K562 (cell line): ENCODE measurements around the gene AGRN. TPM values are rescaled to one million over a fixed set of nuclear protein-coding genes. Genes with fewer than 3 reads are reported as not detected.

ENCODE experiments used
- ATAC-seq: fragments of 200-7000 bp; cut with Tn5 transposase; 3 replicates; pipeline ENCODE4 v1.9.1; 2020; ENCODE audit warnings: moderate library complexity
- BruUV-seq: library from RNA; stranded (reverse); fragments of 400-500 nt; replicated peaks from 2 replicates; lab custom pipeline; 2021; lab: Mats Ljungman, UMichigan
- CTCF ChIA-PET: fragments of 300-600 bp; formaldehyde crosslinking; extraction: SDS; loops from one replicate; lab custom pipeline; 2021; ENCODE audit warnings: low intra/inter-chr PET ratio; lab: Yijun Ruan, JAX
- POLR2A ChIA-PET: fragments of 300-600, 350-650 bp; sonication (Branson Sonifier 250); formaldehyde crosslinking; extraction: SDS; loops from one replicate; lab custom pipeline; 2021; ENCODE audit warnings: antibody characterized with exemption, inconsistent platforms; lab: Yijun Ruan, JAX
- DNase-seq, 4 experiments: peaks; one replicate each; pipeline versions ENCODE4 v3.0.0 to v3.0.0-alpha.2; 2011 to 2018; ENCODE audit warnings: low spot score in 3 of 4, mixed read lengths in 3 of 4; ENCODE audit errors: extremely low read depth in 1 of 4
- FAIRE-seq: peaks from 2 replicates; lab custom pipeline; 2011; peaks lifted over from hg19 to GRCh38; lab: Jason Lieb, UNC
- H2AFZ ChIP-seq: 2 replicates; pipeline ENCODE4 v1.6.0; 2011; ENCODE audit warnings: low read depth, low read length, control low read depth, inconsistent platforms
- H3K27ac ChIP-seq: fragments of 200-600 bp; 3 replicates; pipeline ENCODE4 v1.8.0; 2011; ENCODE audit warnings: low read depth, mild to moderate bottlenecking, control low read depth, inconsistent platforms, low read length, moderate library complexity, mixed read lengths; ENCODE audit errors: extremely low read depth
- H3K27me3 ChIP-seq, 2 experiments: fragments of 300-600 bp in 1 of 2; 2 replicates in 1 of 2; 3 replicates in 1 of 2; pipeline versions ENCODE4 v1.6.0 to v1.8.0; 2011; ENCODE audit warnings: inconsistent platforms in 2 of 2, low read length in 2 of 2, mild to moderate bottlenecking in 1 of 2, mixed read lengths in 1 of 2, moderate library complexity in 1 of 2; ENCODE audit not compliant: control insufficient read depth in 2 of 2, insufficient read depth in 2 of 2
- H3K36me3 ChIP-seq: fragments of 300-600 bp; 3 replicates; pipeline ENCODE4 v1.8.0; 2011; ENCODE audit warnings: mild to moderate bottlenecking, low read length, inconsistent platforms; ENCODE audit not compliant: control insufficient read depth, insufficient read depth
- H3K4me1 ChIP-seq, 2 experiments: fragments of 200-600 bp in 1 of 2; replicated peaks in 1 of 2; 2 replicates in 1 of 2; 3 replicates in 1 of 2; pipeline versions ENCODE4 v1.5.1 to v1.8.0; 2011; ENCODE audit warnings: inconsistent platforms in 2 of 2, low read length in 2 of 2, mild to moderate bottlenecking in 1 of 2, mixed read lengths in 1 of 2, moderate library complexity in 1 of 2; ENCODE audit not compliant: control insufficient read depth in 2 of 2, insufficient read depth in 2 of 2
- H3K4me2 ChIP-seq: 2 replicates; pipeline ENCODE4 v1.6.1; 2011; ENCODE audit warnings: low read length, control low read depth, inconsistent platforms, mixed read lengths; ENCODE audit not compliant: insufficient read depth
- H3K4me3 ChIP-seq: fragments of 200-600 bp; sonication (generic), shearing (Covaris generic); 2 replicates; pipeline ENCODE4 v1.5.1; 2016; ENCODE audit warnings: control low read depth, inconsistent platforms
- H3K79me2 ChIP-seq: fragments of 200-600 bp; 3 replicates; pipeline ENCODE4 v1.8.0; 2011; ENCODE audit warnings: low read length, inconsistent platforms; ENCODE audit not compliant: control insufficient read depth, insufficient read depth
- H3K9ac ChIP-seq, 2 experiments: 2 replicates each; pipeline versions ENCODE4 v1.6.0 to v1.6.1; 2011; ENCODE audit warnings: low read depth in 2 of 2, low read length in 2 of 2, control low read depth in 1 of 2, inconsistent platforms in 1 of 2, mild to moderate bottlenecking in 1 of 2, mixed read lengths in 1 of 2; ENCODE audit not compliant: insufficient read depth in 1 of 2
- H3K9me1 ChIP-seq: one replicate; pipeline ENCODE4 v1.6.0; 2011; ENCODE audit warnings: inconsistent platforms, mild to moderate bottlenecking, low read length, moderate library complexity; ENCODE audit not compliant: control insufficient read depth, insufficient read depth
- H3K9me3 ChIP-seq: replicated peaks from 2 replicates; pipeline ENCODE4 v1.5.1; 2011; ENCODE audit warnings: low read depth, low read length, inconsistent platforms; ENCODE audit not compliant: control insufficient read depth, insufficient read depth
- H4K20me1 ChIP-seq: replicated peaks from 2 replicates; pipeline ENCODE4 v1.6.1; 2011; ENCODE audit warnings: low read length, inconsistent platforms, mixed read lengths; ENCODE audit not compliant: control insufficient read depth, insufficient read depth
- ARID1B ChIP-seq: fragments of 450-650 bp; IDR thresholded peaks from 2 replicates; pipeline ENCODE4 v1.6.1; 2016; ENCODE audit warnings: antibody characterized with exemption, mild to moderate bottlenecking, inconsistent platforms
- NFE2 ChIP-seq: IDR thresholded peaks from 2 replicates; pipeline ENCODE4 v1.6.1; 2014; ENCODE audit warnings: antibody characterized with exemption, low read depth
- PHTF2 ChIP-seq: fragments of 250-450 bp; sonication (Bioruptor Pico); IDR thresholded peaks from 2 replicates; pipeline ENCODE4 v1.5.0; 2021; ENCODE audit warnings: mild to moderate bottlenecking
- RBM39 ChIP-seq: fragments of 200-400 bp; formaldehyde crosslinking; optimal IDR thresholded peaks from 2 replicates; pipeline ENCODE3; 2018; ENCODE audit warnings: low read depth, low read length
- ZNF143 ChIP-seq: sonication (generic); formaldehyde crosslinking; IDR thresholded peaks from 2 replicates; pipeline ENCODE4 v1.9.0; 2022; ENCODE audit warnings: mild to moderate bottlenecking, missing genetic modification reagents
- WGBS: fragments of 100-300 bp; shearing (Covaris generic); methylation state at CpG from one replicate; pipeline ENCODE4 v1.1.6; 2016; ENCODE audit warnings: low coverage, mixed read lengths; ENCODE audit not compliant: insufficient coverage; ENCODE audit errors: missing lambda C conversion rate; 5-methylcytosine and 5-hydroxymethylcytosine counted together
- in situ Hi-C: fragments of 300-500 bp; cut with MboI; formaldehyde crosslinking; loops from 4 replicates; pipeline ENCODE4 v1.15.0; 2018; ENCODE audit warnings: inconsistent platforms, mixed read lengths
- intact Hi-C: fragments of 100-400 bp; cut with micrococcal nuclease; formaldehyde crosslinking; loops from 2 replicates; pipeline ENCODE4 v1.14.2; 2022
- polyA plus RNA-seq, 8 experiments: library from polyadenylated mRNA; depleted of rRNA in 4 of 8; stranded (reverse) in 5 of 8; unstranded in 3 of 8; fragments of >200 nt; fragmentation: Nextera tagmentation in 2 of 8; fragmentation: Illumina TruSeq in 1 of 8; extraction: Ambion mirVana in 2 of 8; extraction: Trizol in 1 of 8; gene quantifications; 2 replicates each; pipeline versions ENCODE4 v1.2.1 to v1.2.3, GENCODE V29; 2011 to 2014; ENCODE audit warnings: inconsistent platforms in 1 of 8, missing spikeins in 1 of 8
- total RNA-seq, 7 experiments: library from RNA; depleted of rRNA in 6 of 7; stranded (reverse); fragments of >200 nt in 6 of 7; fragmentation: Illumina TruSeq in 2 of 7; extraction: Trizol in 2 of 7; gene quantifications; 2 replicates each; pipeline versions ENCODE4 v1.2.1 to v1.2.3, GENCODE V29; 2011 to 2021; ENCODE audit warnings: low replicate concordance in 1 of 7
- TF ChIP-seq, protein P1 (sequence below): fragments of 450-650 bp; IDR thresholded peaks from 2 replicates; pipeline ENCODE4 v1.6.1; 2018; ENCODE audit not compliant: partially characterized antibody
- TF ChIP-seq, protein P2 (sequence below): sonication (generic); formaldehyde crosslinking; IDR thresholded peaks from 2 replicates; pipeline ENCODE4 v1.8.0; 2022; ENCODE audit warnings: missing genetic modification reagents, mild to moderate bottlenecking, borderline replicate concordance
- TF ChIP-seq, protein P3 (sequence below): sonication (generic); formaldehyde crosslinking; IDR thresholded peaks from 2 replicates; pipeline ENCODE4 v1.8.0; 2022; ENCODE audit warnings: mild to moderate bottlenecking, missing genetic modification reagents

AGRN gene
- total and polyA plus RNA-seq, 9 of the 15 experiments (the other 6 are each of a cell fraction or from before 2014, with no cell fraction given): 0.04 to 111 (median 18.1) TPM

DNA sequence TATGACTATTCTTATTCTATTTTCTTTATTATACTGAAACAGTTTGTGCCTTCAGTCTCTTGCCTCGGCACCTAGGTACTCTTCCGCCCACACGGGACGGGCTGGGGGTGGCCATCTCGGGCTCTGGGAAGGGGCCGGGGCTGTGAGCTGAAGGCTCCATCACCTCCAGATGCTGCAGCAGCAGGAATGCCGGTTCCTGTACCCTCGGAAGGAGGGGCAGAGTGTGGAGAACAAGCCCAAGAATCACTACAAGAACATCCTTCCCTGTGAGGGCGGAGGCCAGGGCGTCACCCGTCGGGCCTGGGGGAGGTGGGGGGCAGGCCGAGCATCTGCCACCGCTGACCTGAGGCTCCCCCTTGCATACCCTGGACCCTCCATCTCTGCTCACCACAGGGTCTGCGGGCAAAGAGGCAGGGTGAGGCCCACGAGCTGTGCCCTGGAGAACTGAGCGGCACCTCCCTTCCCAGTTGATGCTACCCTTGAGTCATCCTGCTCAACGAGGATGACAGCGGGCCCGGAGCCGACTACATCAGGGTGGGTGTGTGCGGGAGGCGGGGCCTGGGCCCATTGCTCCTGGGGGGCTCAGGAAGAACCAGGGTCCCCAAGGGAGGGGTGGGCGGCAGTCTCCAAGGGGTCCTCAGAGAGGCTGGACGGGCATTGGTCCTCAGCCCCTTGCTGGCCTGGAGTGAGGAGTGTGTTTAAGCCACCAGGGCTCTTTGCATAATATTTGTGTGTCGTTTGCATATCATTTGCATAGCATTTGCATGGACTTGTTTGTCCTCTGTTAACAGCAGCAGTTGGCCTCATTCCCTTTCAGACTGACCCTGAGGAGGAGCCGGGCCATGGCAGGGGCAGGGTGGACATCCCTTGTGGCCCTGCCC, 46.7 kb downstream of the AGRN start:
- FAIRE-seq (peak; percentile 76), ATAC-seq (no peak), DNase-seq (no peak)
- peaks cover 45 to 87% of the 10 kb centered on the region in 2 experiments for H3K4me1 ChIP-seq
- H3K9me3 ChIP-seq: no peaks in the 10 kb centered on the region
- no peaks in the 10 kb centered on the region for H3K79me2 ChIP-seq
- no peak overlapping the region for H2AFZ ChIP-seq
- ChIA-PET POLR2A (interaction anchor here (0.6 to 1.2 kb wide), 3 partner anchors 8 to 121 kb away, joined by 3 to 4 read pairs (median 3); no protein-coding TSS in a partner anchor), CTCF (no interaction called here)
- no peak overlapping the region for H3K4me3 ChIP-seq
- peak overlapping the region in 1 of 2 experiments; percentile 23; a peak in 1 of 4 replicates for H3K9ac ChIP-seq
- no peaks in the 10 kb centered on the region for H3K36me3 ChIP-seq
- no TSS peak for BruUV-seq
- H3K27ac ChIP-seq: no peak overlapping the region
- peaks cover 7% of the 10 kb centered on the region; the same call in 1 of the 2 replicates for H4K20me1 ChIP-seq
- H3K27me3 ChIP-seq: no peaks in the 10 kb centered on the region
- H3K9me1 ChIP-seq: peaks cover 4% of the 10 kb centered on the region
- no peak overlapping the region for H3K4me2 ChIP-seq
- in situ Hi-C loops (loop anchor here (10.0 kb wide), 1 partner anchor 82 kb away; the partner anchor contains the start of gene PERM1), intact Hi-C loops (no loop called here)
- 30% methylated on average over 25 of the region's 27 CpGs for WGBS
- TF ChIP-seq, protein P1, sequence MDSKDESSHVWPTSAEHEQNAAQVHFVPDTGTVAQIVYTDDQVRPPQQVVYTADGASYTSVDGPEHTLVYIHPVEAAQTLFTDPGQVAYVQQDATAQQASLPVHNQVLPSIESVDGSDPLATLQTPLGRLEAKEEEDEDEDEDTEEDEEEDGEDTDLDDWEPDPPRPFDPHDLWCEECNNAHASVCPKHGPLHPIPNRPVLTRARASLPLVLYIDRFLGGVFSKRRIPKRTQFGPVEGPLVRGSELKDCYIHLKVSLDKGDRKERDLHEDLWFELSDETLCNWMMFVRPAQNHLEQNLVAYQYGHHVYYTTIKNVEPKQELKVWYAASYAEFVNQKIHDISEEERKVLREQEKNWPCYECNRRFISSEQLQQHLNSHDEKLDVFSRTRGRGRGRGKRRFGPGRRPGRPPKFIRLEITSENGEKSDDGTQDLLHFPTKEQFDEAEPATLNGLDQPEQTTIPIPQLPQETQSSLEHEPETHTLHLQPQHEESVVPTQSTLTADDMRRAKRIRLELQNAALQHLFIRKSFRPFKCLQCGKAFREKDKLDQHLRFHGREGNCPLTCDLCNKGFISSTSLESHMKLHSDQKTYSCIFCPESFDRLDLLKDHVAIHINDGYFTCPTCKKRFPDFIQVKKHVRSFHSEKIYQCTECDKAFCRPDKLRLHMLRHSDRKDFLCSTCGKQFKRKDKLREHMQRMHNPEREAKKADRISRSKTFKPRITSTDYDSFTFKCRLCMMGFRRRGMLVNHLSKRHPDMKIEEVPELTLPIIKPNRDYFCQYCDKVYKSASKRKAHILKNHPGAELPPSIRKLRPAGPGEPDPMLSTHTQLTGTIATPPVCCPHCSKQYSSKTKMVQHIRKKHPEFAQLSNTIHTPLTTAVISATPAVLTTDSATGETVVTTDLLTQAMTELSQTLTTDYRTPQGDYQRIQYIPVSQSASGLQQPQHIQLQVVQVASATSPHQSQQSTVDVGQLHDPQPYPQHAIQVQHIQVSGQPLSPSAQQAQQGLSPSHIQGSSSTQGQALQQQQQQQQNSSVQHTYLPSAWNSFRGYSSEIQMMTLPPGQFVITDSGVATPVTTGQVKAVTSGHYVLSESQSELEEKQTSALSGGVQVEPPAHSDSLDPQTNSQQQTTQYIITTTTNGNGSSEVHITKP: no peak
- no peak for TF ChIP-seq RBM39
- TF ChIP-seq, protein P2, sequence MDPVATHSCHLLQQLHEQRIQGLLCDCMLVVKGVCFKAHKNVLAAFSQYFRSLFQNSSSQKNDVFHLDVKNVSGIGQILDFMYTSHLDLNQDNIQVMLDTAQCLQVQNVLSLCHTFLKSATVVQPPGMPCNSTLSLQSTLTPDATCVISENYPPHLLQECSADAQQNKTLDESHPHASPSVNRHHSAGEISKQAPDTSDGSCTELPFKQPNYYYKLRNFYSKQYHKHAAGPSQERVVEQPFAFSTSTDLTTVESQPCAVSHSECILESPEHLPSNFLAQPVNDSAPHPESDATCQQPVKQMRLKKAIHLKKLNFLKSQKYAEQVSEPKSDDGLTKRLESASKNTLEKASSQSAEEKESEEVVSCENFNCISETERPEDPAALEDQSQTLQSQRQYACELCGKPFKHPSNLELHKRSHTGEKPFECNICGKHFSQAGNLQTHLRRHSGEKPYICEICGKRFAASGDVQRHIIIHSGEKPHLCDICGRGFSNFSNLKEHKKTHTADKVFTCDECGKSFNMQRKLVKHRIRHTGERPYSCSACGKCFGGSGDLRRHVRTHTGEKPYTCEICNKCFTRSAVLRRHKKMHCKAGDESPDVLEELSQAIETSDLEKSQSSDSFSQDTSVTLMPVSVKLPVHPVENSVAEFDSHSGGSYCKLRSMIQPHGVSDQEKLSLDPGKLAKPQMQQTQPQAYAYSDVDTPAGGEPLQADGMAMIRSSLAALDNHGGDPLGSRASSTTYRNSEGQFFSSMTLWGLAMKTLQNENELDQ (CRISPR knock-in tag): no peak
- TF ChIP-seq PHTF2 (CRISPR knock-in tag): no peak
- TF ChIP-seq, protein P3, sequence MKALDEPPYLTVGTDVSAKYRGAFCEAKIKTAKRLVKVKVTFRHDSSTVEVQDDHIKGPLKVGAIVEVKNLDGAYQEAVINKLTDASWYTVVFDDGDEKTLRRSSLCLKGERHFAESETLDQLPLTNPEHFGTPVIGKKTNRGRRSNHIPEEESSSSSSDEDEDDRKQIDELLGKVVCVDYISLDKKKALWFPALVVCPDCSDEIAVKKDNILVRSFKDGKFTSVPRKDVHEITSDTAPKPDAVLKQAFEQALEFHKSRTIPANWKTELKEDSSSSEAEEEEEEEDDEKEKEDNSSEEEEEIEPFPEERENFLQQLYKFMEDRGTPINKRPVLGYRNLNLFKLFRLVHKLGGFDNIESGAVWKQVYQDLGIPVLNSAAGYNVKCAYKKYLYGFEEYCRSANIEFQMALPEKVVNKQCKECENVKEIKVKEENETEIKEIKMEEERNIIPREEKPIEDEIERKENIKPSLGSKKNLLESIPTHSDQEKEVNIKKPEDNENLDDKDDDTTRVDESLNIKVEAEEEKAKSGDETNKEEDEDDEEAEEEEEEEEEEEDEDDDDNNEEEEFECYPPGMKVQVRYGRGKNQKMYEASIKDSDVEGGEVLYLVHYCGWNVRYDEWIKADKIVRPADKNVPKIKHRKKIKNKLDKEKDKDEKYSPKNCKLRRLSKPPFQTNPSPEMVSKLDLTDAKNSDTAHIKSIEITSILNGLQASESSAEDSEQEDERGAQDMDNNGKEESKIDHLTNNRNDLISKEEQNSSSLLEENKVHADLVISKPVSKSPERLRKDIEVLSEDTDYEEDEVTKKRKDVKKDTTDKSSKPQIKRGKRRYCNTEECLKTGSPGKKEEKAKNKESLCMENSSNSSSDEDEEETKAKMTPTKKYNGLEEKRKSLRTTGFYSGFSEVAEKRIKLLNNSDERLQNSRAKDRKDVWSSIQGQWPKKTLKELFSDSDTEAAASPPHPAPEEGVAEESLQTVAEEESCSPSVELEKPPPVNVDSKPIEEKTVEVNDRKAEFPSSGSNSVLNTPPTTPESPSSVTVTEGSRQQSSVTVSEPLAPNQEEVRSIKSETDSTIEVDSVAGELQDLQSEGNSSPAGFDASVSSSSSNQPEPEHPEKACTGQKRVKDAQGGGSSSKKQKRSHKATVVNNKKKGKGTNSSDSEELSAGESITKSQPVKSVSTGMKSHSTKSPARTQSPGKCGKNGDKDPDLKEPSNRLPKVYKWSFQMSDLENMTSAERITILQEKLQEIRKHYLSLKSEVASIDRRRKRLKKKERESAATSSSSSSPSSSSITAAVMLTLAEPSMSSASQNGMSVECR: 0 out of 2 replicates have a peak, but pooled peaks have one; percentile 24
- no peak for TF ChIP-seq NFE2
- no peak for TF ChIP-seq ZNF143 (CRISPR knock-in tag)
- TF ChIP-seq ARID1B: no peak
